Body of pancreas (tissue), 4 donors: ENCODE data around the gene DENND1A. TPM values are rescaled to one million over a fixed set of nuclear protein-coding genes. Genes with fewer than 3 reads are reported as not detected.

Experiments used
- ATAC-seq: fragments of 150-250 bp; one replicate; pipeline ENCODE4 v1.9.1; 2016
- DNase-seq, 4 donors: peaks; one replicate each; pipeline ENCODE4 v3.0.0-alpha.2; 2019
- H3K27ac ChIP-seq, 4 donors: fragments of 200-600 bp; sonication (generic); 1 replicate in 3 of 4; 2 replicates in 1 of 4; pipeline versions ENCODE4 v1.5.1 to v1.6.1; 2016 to 2019; ENCODE audit warnings: mild to moderate bottlenecking in 1 of 4, mixed read lengths in 1 of 4, moderate library complexity in 1 of 4
- H3K27me3 ChIP-seq, 2 donors: fragments of 200-600 bp; sonication (generic); one replicate each; pipeline ENCODE4 v1.6.0; 2016; ENCODE audit warnings: mild to moderate bottlenecking in 1 of 2
- H3K36me3 ChIP-seq, 2 donors: fragments of 200-600 bp; sonication (generic); replicated peaks in 1 of 2; 2 replicates each; pipeline ENCODE4 v1.5.1; 2016; ENCODE audit warnings: low read depth in 2 of 2; ENCODE audit not compliant: insufficient read depth in 1 of 2
- H3K4me1 ChIP-seq: fragments of 200-600 bp; sonication (generic); one replicate; pipeline ENCODE4 v1.6.0; 2016
- H3K4me3 ChIP-seq, 2 donors: fragments of 200-600 bp; sonication (generic); 1 replicate in 1 of 2; 2 replicates in 1 of 2; pipeline ENCODE4 v1.5.1; 2016 to 2019
- H3K9me3 ChIP-seq, 3 donors: fragments of 200-600 bp; sonication (generic); 1 replicate in 2 of 3; 2 replicates in 1 of 3; pipeline ENCODE4 v1.5.1; 2016
- POLR2A ChIP-seq, 3 donors: fragments of 450-650 bp; IDR thresholded peaks; one replicate each; pipeline ENCODE4 v1.6.1; 2016; ENCODE audit warnings: antibody characterized with exemption in 3 of 3, mild to moderate bottlenecking in 2 of 3
- WGBS, 2 donors: methylation state at CpG; one replicate each; pipeline ENCODE4 v1.1.5; 2017; 5-methylcytosine and 5-hydroxymethylcytosine counted together
- intact Hi-C: fragments of 100-400 bp; cut with DNase I; formaldehyde crosslinking; loops from one replicate; pipeline ENCODE4 v1.15.1; 2023
- total RNA-seq, 2 donors: library from RNA; depleted of rRNA; stranded (reverse); fragments of >200 nt; gene quantifications; one replicate each; pipeline ENCODE4 v1.1.0, GENCODE V29; 2016
- TF ChIP-seq, protein P1 (sequence below), 7 experiments: fragments of 450-650 bp in 4 of 7; fragments of 200-600 bp in 3 of 7; sonication (generic) in 3 of 7; IDR thresholded peaks; one replicate each; pipeline ENCODE4 v1.5.1; 2016 to 2019; ENCODE audit warnings: antibody characterized with exemption in 7 of 7

Gene DENND1A
- total RNA-seq, 2 donors from 2014 or later: 7.6 to 8.6 TPM

DNA sequence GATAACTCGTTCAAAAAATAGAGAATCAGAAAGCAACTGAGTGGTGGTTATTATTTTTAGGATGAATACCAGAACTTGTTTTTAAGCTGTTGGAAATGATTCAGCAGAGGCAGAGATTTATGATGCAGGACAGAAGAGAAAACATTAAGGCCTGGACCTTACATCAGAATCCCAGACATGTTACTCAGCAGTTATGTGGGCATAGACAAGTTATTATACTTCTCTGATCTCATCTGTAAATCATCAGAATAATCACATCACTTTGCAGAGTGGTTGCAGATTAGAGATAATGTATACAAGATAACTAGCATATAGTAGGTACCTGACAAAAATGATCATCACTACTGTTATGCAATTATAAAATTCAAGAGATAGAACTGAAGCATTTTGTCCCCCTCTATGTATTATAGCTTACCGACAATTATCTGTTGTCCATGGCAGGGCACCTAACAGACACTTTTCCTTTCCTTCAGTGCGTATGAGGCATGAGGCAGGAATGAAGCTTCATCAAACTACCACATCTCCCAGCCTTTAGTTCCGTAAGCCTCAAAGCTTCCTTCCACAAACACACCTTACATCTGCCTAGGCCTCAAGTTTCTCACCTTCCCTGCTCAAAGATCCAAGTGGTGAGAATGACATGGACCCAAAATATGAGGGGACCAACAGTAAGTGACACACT lies 165.9 kb downstream of the DENND1A start:
- Histone ChIP-seq H3K27ac (no peak overlapping the region), H3K4me1 (peaks cover 8% of the 10 kb centered on the region)

DNA sequence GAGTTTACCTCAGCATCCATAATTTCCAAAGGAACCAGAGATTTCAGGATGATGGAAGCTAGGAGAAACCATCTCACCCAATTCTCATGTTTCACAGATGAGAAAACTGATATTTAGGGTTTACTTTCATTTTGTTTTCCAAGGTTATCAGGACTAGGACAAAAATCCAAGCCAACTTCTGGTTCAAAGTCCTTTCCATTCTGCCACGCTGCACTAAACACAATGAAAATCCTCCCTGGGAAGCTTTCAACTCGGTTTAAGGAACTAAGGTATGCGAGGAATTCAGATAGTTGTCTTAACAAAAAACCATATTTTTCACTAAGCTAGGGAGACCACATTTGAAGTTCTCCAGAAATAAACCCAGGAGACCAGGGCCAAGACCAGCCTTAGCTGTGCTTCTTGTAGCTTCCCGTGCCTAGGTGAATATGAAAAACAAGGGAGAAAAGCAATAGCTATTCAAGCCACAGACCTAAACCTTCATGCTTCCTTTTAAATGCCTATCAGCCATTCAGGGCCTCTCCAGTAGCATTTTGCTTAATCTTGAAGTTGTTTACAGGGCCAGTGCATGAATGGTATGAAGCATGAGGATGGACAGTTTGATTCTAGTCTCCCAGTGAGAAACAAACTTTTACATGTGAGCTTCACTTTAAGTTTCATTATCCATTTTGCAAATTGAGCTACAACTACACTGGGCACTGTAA lies 167.9 kb downstream of the DENND1A start:
- no peak for TF ChIP-seq POLR2A (IDR thresholded peaks at IDR 0.05)
- TF ChIP-seq, protein P1, sequence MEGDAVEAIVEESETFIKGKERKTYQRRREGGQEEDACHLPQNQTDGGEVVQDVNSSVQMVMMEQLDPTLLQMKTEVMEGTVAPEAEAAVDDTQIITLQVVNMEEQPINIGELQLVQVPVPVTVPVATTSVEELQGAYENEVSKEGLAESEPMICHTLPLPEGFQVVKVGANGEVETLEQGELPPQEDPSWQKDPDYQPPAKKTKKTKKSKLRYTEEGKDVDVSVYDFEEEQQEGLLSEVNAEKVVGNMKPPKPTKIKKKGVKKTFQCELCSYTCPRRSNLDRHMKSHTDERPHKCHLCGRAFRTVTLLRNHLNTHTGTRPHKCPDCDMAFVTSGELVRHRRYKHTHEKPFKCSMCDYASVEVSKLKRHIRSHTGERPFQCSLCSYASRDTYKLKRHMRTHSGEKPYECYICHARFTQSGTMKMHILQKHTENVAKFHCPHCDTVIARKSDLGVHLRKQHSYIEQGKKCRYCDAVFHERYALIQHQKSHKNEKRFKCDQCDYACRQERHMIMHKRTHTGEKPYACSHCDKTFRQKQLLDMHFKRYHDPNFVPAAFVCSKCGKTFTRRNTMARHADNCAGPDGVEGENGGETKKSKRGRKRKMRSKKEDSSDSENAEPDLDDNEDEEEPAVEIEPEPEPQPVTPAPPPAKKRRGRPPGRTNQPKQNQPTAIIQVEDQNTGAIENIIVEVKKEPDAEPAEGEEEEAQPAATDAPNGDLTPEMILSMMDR (IDR thresholded peaks at IDR 0.05): no peak
- H3K4me1 ChIP-seq: peaks cover 8% of the 10 kb centered on the region
- H3K36me3 ChIP-seq: no peaks in the 10 kb centered on the region
- H3K27me3 ChIP-seq: no peaks in the 10 kb centered on the region
- H3K9me3 ChIP-seq: no peaks in the 10 kb centered on the region
- intact Hi-C loops: no loop called here
- DNase-seq: no peak
- WGBS, 2 donors: 58 to 65% methylated on average over 4 of the region's 4 CpGs
- no peak overlapping the region for H3K4me3 ChIP-seq
- H3K27ac ChIP-seq: no peak overlapping the region
- no peak for ATAC-seq

More for the DNA sequence above, 165.9 kb downstream of the DENND1A start:
- Histone ChIP-seq H3K27me3 (no peaks in the 10 kb centered on the region), H3K4me3 (no peak overlapping the region), H3K36me3 (no peaks in the 10 kb centered on the region), H3K9me3 (no peaks in the 10 kb centered on the region)
- TF ChIP-seq, protein P1 (IDR thresholded peaks at IDR 0.05): no peak
- TF ChIP-seq POLR2A (IDR thresholded peaks at IDR 0.05): no peak
- ATAC-seq: no peak
- WGBS, 2 donors: 95% methylated on average over 4 of the region's 4 CpGs
- no peak for DNase-seq
- intact Hi-C loops: no loop called here

DNA sequence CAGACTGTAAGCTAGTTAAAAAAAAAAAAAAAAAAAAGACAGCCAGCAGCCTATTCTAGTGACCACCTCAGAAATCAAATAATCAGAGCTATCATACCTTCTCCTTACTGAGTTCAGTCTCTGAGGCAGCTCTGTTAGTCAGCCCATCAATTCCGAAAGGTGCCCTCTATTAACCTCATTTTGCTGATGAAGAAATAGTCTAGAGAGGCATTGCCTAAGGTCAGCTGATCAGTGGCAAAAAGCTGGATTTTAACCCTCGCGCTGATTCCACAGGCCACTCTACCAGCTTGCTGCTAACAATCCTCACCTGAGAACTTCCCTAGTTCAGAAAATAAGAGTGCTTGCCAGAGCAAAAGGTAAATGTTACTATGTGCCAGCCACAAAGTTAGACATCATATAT lies 172.0 kb downstream of the DENND1A start:
- peaks cover 8% of the 10 kb centered on the region for H3K4me1 ChIP-seq
- H3K27ac ChIP-seq: no peak overlapping the region
- no peaks in the 10 kb centered on the region for H3K36me3 ChIP-seq
- 92 to 95% methylated on average over 3 of the region's 3 CpGs for WGBS, 2 donors
- H3K27me3 ChIP-seq: no peaks in the 10 kb centered on the region
- no peak for TF ChIP-seq POLR2A (IDR thresholded peaks at IDR 0.05)
- TF ChIP-seq, protein P1 (IDR thresholded peaks at IDR 0.05): no peak
- DNase-seq (no peak), ATAC-seq (no peak)
- H3K9me3 ChIP-seq: no peaks in the 10 kb centered on the region
- intact Hi-C loops: no loop called here
- H3K4me3 ChIP-seq: no peak overlapping the region

- H3K27me3 ChIP-seq: no peaks in the 10 kb centered on the region
- no peak overlapping the region for H3K4me3 ChIP-seq
- ATAC-seq (no peak), DNase-seq (no peak)
- peaks cover 8% of the 10 kb centered on the region for H3K4me1 ChIP-seq
- no peak for TF ChIP-seq POLR2A (IDR thresholded peaks at IDR 0.05)
- TF ChIP-seq, protein P1 (IDR thresholded peaks at IDR 0.05): no peak
- no peak overlapping the region for H3K27ac ChIP-seq
- H3K9me3 ChIP-seq: no peaks in the 10 kb centered on the region
- 81 to 83% methylated on average over 6 of the region's 6 CpGs for WGBS, 2 donors
- no peaks in the 10 kb centered on the region for H3K36me3 ChIP-seq
- intact Hi-C loops: no loop called here
Measured at GRCh38 chr9:123757547-123757946, 172.4 kb downstream of the DENND1A start.
